Upper lobe of left lung (tissue), 4 donors: Measurements from ENCODE around the gene PAGE2.

Source experiments
- CTCF ChIP-seq, 6 experiments: fragments of 450-650 bp in 4 of 6; fragments of 200-600 bp in 2 of 6; sonication (generic) in 2 of 6; IDR thresholded peaks; one replicate each; pipeline ENCODE4 v1.5.1; 2016 to 2019; ENCODE audit warnings: antibody characterized with exemption in 6 of 6
- POLR2A ChIP-seq, 4 donors: fragments of 450-650 bp; IDR thresholded peaks; one replicate each; pipeline ENCODE4 v1.5.1; 2016 to 2017; ENCODE audit warnings: antibody characterized with exemption in 4 of 4, mild to moderate bottlenecking in 2 of 4
- POLR2AphosphoS5 ChIP-seq, 2 donors: sonication (generic); formaldehyde crosslinking; IDR thresholded peaks; one replicate each; pipeline ENCODE4 v1.5.1; 2017; ENCODE audit warnings: antibody characterized with exemption in 2 of 2

- no peak for TF ChIP-seq CTCF (IDR thresholded peaks at IDR 0.05)
- no peak for TF ChIP-seq POLR2A (IDR thresholded peaks at IDR 0.05)
- TF ChIP-seq POLR2AphosphoS5 (IDR thresholded peaks at IDR 0.05), result no peak
Measured at GRCh38 chrX:55039471-55039870, 49.3 kb upstream of the PAGE2 start.
